Activated T-helper 17 cell treated with anti-CD3 and anti-CD28 coated beads, Interleukin-2, amount 50 U/mL, for 72 hours (primary cell): ENCODE results near the gene C1QTNF7. TPM values are rescaled to one million over a fixed set of nuclear protein-coding genes. Genes with fewer than 3 reads are reported as not detected.

Experiments used
- ATAC-seq: fragments of 150-1000 bp; cut with Tn5 transposase; replicated peaks from 2 replicates; pipeline ENCODE4 v1.10.0; 2021; ENCODE audit warnings: mild to moderate bottlenecking, moderate library complexity
- H3K27ac Mint-ChIP-seq: one replicate; pipeline ENCODE4 v1.8.0; 2022; ENCODE audit warnings: mixed read lengths
- H3K27me3 Mint-ChIP-seq: one replicate; pipeline ENCODE4 v1.8.0; 2022; ENCODE audit warnings: mixed read lengths
- H3K36me3 Mint-ChIP-seq: one replicate; pipeline ENCODE4 v1.8.0; 2022; ENCODE audit warnings: low read depth, mild to moderate bottlenecking, mixed read lengths
- H3K4me1 Mint-ChIP-seq: one replicate; pipeline ENCODE4 v1.8.0; 2022; ENCODE audit warnings: mixed read lengths
- H3K4me3 Mint-ChIP-seq: one replicate; pipeline ENCODE4 v1.8.0; 2022; ENCODE audit warnings: mild to moderate bottlenecking, mixed read lengths
- H3K9me3 Mint-ChIP-seq: one replicate; pipeline ENCODE4 v1.8.0; 2022; ENCODE audit warnings: mixed read lengths
- total RNA-seq, 2 donors: library from RNA; stranded (reverse); gene quantifications; one replicate each; pipeline ENCODE4 v1.2.3, GENCODE V29; 2022

The C1QTNF7 gene
- total RNA-seq, 2 donors from 2014 or later: not detected

DNA sequence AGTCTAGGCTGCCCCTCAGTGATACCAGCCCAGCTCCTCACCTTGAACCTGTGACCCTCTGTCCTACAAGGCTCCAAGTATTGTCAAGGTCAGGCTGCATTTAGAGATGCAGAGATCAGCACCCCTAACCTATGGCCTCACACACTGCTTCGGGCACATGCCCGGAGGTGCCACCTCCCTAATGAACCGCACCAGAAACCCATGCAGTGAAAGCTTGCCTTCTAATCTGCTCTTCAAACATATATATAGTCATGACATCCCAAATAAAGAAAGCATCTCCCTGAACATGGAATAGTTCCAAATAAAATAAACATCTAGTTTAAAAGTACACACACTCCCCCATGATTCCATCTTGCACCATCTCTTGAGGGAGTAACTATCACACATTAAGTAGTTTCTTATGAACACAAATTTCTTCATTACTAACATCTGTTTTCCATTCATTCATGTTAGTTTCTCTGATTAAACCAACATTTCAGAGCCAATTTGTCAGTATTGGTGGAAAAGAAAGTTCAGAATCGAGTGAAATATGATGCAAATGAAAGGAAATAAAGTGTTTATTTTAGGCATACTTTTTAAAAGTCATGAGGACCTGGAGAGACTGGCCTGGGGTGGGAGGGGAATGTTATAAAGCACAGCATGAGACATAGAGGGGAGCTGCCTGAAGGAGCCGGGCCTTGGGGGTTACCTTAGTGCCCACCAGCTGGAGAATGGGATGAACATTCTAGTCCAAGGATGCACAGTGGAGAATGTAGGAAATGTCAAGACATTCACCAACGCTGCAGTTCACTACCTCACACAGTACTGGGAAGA lies 61.0 kb downstream of the C1QTNF7 start:
- Mint-ChIP-seq H3K4me3 (no peak overlapping the region), H3K4me1 (no peaks in the 10 kb centered on the region), H3K27me3 (no peaks in the 10 kb centered on the region), H3K36me3 (peaks cover 4% of the 10 kb centered on the region), H3K27ac (no peak overlapping the region), H3K9me3 (peaks cover 22% of the 10 kb centered on the region)
- ATAC-seq: no peak

DNA sequence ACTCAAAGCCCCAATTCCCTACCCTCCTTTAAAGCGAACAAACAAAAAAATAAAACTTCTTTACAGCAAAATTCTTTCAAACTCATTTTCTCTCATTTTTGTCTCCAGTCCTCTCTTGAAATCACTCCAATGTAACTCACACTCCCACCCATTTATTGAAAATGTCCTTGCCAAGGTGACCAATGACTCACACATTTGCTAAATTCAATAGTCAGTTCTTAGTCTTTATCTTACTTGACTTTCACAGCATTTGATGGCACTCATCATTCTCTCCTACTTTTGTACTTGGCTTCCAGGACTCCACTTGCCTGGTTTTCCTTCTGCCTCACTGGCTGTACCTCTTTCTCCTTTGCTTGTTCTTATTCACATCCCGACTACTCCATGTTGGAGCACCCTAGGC lies 61.7 kb downstream of the C1QTNF7 start:
- no peaks in the 10 kb centered on the region for H3K27me3 Mint-ChIP-seq
- H3K36me3 Mint-ChIP-seq: peaks cover 4% of the 10 kb centered on the region
- no peak overlapping the region for H3K4me3 Mint-ChIP-seq
- no peak overlapping the region for H3K27ac Mint-ChIP-seq
- ATAC-seq: no peak
- no peaks in the 10 kb centered on the region for H3K4me1 Mint-ChIP-seq
- H3K9me3 Mint-ChIP-seq: peaks cover 19% of the 10 kb centered on the region

DNA sequence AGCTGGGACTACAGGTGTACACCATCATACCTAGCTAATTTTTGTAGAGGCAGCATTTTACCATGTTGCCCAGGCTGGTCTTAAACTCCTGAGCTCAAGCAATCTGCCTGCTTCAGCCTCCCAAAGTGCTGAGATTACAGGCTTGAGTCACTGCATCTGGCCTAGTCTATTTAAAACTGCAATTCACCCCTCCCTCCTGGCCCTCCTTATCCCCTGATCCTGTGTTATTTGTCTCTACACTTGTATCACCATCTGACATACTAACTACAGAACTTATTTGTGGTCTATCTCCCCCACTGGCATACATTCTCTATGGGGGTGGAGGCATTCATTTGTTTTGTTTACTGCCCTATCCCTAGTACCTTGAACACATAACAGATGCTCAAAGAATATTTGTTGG lies 65.6 kb downstream of the C1QTNF7 start:
- Mint-ChIP-seq H3K4me1 (no peaks in the 10 kb centered on the region), H3K27me3 (no peaks in the 10 kb centered on the region), H3K9me3 (peaks cover 13% of the 10 kb centered on the region), H3K36me3 (peaks cover 4% of the 10 kb centered on the region), H3K27ac (no peak overlapping the region), H3K4me3 (no peak overlapping the region)
- ATAC-seq: no peak

DNA sequence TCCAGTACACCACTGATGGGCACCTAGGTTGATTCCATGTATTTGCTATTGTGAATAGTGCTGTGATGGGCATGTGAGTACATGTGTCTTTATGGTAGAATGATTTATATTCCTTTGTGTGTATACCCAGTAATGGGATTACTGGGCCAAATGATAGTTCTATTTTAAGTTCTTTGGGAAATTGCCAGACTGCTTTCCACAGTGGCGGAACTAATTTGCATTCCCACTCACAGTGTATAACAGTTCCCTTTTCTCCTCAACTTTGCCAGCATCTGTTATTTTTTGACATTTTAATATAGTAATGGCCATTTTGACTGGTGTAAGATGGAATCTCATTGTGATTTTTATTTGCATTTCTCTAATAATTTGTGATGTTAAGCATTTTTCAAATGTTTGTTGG lies 67.8 kb downstream of the C1QTNF7 start:
- no peaks in the 10 kb centered on the region for H3K36me3 Mint-ChIP-seq
- H3K4me1 Mint-ChIP-seq: no peaks in the 10 kb centered on the region
- no peaks in the 10 kb centered on the region for H3K9me3 Mint-ChIP-seq
- H3K27me3 Mint-ChIP-seq: no peaks in the 10 kb centered on the region
- no peak overlapping the region for H3K27ac Mint-ChIP-seq
- no peak overlapping the region for H3K4me3 Mint-ChIP-seq
- no peak for ATAC-seq

Other genes starting within 250 kb of the C1QTNF7 start
- not detected for gene CC2D2A, start 41.8 kb downstream of the C1QTNF7 start, total RNA-seq
- 10 to 100 TPM; 22.4 to 26.3 TPM for gene FBXL5, start 227.3 kb downstream of the C1QTNF7 start, total RNA-seq